HepG2 (cell line): ENCODE results near the gene RAC3. TPM values are rescaled to one million over a fixed set of nuclear protein-coding genes. Genes with fewer than 3 reads are reported as not detected.
A peak's percentile ranks its signal among the peaks of the same experiment; 100 is the strongest.

ENCODE experiments used
- DNMT3B ChIP-seq: conservative IDR thresholded peaks from 2 replicates; pipeline ENCODE4 v1.6.1; 2016; ENCODE audit warnings: missing biosample characterization, control low read depth
- HNRNPK ChIP-seq: fragments of 200-400 bp; formaldehyde crosslinking; IDR thresholded peaks from 2 replicates; pipeline ENCODE4 v1.6.1; 2018; ENCODE audit warnings: low read length, low read depth, moderate library complexity, mild to moderate bottlenecking; ENCODE audit not compliant: poor library complexity, severe bottlenecking
- MAF1 ChIP-seq: sonication (generic); formaldehyde crosslinking; IDR thresholded peaks from 2 replicates; pipeline ENCODE4 v1.5.0; 2020; ENCODE audit warnings: missing genetic modification reagents, borderline replicate concordance
- MEF2D ChIP-seq: sonication (generic); formaldehyde crosslinking; IDR thresholded peaks from 2 replicates; pipeline ENCODE4 v1.5.1; 2020; ENCODE audit warnings: mild to moderate bottlenecking, missing genetic modification reagents
- NFE2L1 ChIP-seq: sonication (generic); formaldehyde crosslinking; IDR thresholded peaks from 2 replicates; pipeline ENCODE4 v1.4.0; 2020; ENCODE audit warnings: missing genetic modification reagents, mild to moderate bottlenecking, borderline replicate concordance
- NFYC ChIP-seq: IDR thresholded peaks from 2 replicates; pipeline ENCODE4 v1.6.1; 2016; ENCODE audit warnings: missing genetic modification reagents, missing compliant biosample characterization
- NR1H2 ChIP-seq: sonication (generic); formaldehyde crosslinking; IDR thresholded peaks from 2 replicates; pipeline ENCODE4 v1.8.1; 2022; ENCODE audit warnings: low read depth, missing genetic modification reagents, borderline replicate concordance
- PATZ1 ChIP-seq: sonication (generic); formaldehyde crosslinking; IDR thresholded peaks from 2 replicates; pipeline ENCODE4 v1.4.0; 2020; ENCODE audit warnings: missing genetic modification reagents
- PRMT3 ChIP-seq: sonication (generic); formaldehyde crosslinking; IDR thresholded peaks from 2 replicates; pipeline ENCODE4 v1.8.1; 2022; ENCODE audit warnings: low read depth, mild to moderate bottlenecking, moderate library complexity, missing genetic modification reagents, borderline replicate concordance
- RNF2 ChIP-seq: fragments of 450-650 bp; conservative IDR thresholded peaks from 2 replicates; pipeline ENCODE4 v1.6.1; 2016; ENCODE audit warnings: low read depth
- RORA ChIP-seq: sonication (generic); formaldehyde crosslinking; IDR thresholded peaks from 2 replicates; pipeline ENCODE4 v1.5.0; 2020; ENCODE audit warnings: mild to moderate bottlenecking, missing genetic modification reagents, moderate library complexity
- SATB2 ChIP-seq: sonication (generic); formaldehyde crosslinking; IDR thresholded peaks from 2 replicates; pipeline ENCODE4 v1.5.0; 2020; ENCODE audit warnings: missing genetic modification reagents
- SMAD1 ChIP-seq: sonication (generic); formaldehyde crosslinking; IDR thresholded peaks from 2 replicates; pipeline ENCODE4 v1.4.0; 2020; ENCODE audit warnings: missing genetic modification reagents, low read depth, mild to moderate bottlenecking, borderline replicate concordance
- SOX5 ChIP-seq: IDR thresholded peaks from 2 replicates; pipeline ENCODE4 v1.6.1; 2016; ENCODE audit warnings: borderline replicate concordance
- TOPORS ChIP-seq: sonication (generic); formaldehyde crosslinking; IDR thresholded peaks from 2 replicates; pipeline ENCODE4 v1.8.0; 2023; ENCODE audit warnings: mild to moderate bottlenecking, missing genetic modification reagents
- YEATS4 ChIP-seq: sonication (generic); formaldehyde crosslinking; IDR thresholded peaks from 2 replicates; pipeline ENCODE4 v1.4.0; 2020; ENCODE audit warnings: missing genetic modification reagents, borderline replicate concordance
- ZNF256 ChIP-seq: sonication (generic); formaldehyde crosslinking; conservative IDR thresholded peaks from 2 replicates; pipeline ENCODE4 v1.4.0; 2020; ENCODE audit warnings: missing genetic modification reagents
- ZNF280B ChIP-seq: sonication (generic); formaldehyde crosslinking; IDR thresholded peaks from 2 replicates; pipeline ENCODE4 v1.5.0; 2020; ENCODE audit warnings: missing genetic modification reagents, mild to moderate bottlenecking, borderline replicate concordance
- ZNF503 ChIP-seq: sonication (generic); formaldehyde crosslinking; IDR thresholded peaks from 2 replicates; pipeline ENCODE4 v1.4.0; 2020; ENCODE audit warnings: missing genetic modification reagents
- ZNF792 ChIP-seq: IDR thresholded peaks from 2 replicates; pipeline ENCODE4 v1.6.1; 2016
- ZNF850 ChIP-seq: sonication (generic); formaldehyde crosslinking; conservative IDR thresholded peaks from 2 replicates; pipeline ENCODE4 v1.9.0; 2021; ENCODE audit warnings: mild to moderate bottlenecking, missing genetic modification reagents
- ZZZ3 ChIP-seq: sonication (generic); formaldehyde crosslinking; IDR thresholded peaks from 2 replicates; pipeline ENCODE4 v1.4.0; 2020; ENCODE audit warnings: missing genetic modification reagents, mild to moderate bottlenecking, borderline replicate concordance
- polyA plus RNA-seq, 8 experiments: library from polyadenylated mRNA; depleted of rRNA in 3 of 8; stranded (reverse) in 7 of 8; unstranded in 1 of 8; fragments of >200 nt; fragmentation: Illumina TruSeq in 4 of 8; extraction: Trizol in 4 of 8; gene quantifications; 2 replicates each; pipeline versions ENCODE4 v1.2.1 to v1.2.3, GENCODE V29; 2011 to 2016; ENCODE audit warnings: low read depth in 4 of 8, missing spikeins in 1 of 8, mixed read lengths in 1 of 8; ENCODE audit not compliant: insufficient read depth in 1 of 8
- total RNA-seq, 5 experiments: library from RNA; depleted of rRNA; stranded (reverse); fragments of >200 nt; fragmentation: Illumina TruSeq; extraction: Trizol; gene quantifications; 2 replicates each; pipeline ENCODE4 v1.2.3, GENCODE V29; 2016; ENCODE audit warnings: low read depth in 1 of 5
- TF ChIP-seq, protein P1 (sequence below): sonication (generic); formaldehyde crosslinking; conservative IDR thresholded peaks from 2 replicates; pipeline ENCODE4 v1.4.0; 2020; ENCODE audit warnings: missing genetic modification reagents

RAC3 gene
- total and polyA plus RNA-seq, 2 of the 13 experiments (the other 11 are each of a cell fraction or from before 2014, with no cell fraction given): 10.5 to 21.3 TPM

DNA sequence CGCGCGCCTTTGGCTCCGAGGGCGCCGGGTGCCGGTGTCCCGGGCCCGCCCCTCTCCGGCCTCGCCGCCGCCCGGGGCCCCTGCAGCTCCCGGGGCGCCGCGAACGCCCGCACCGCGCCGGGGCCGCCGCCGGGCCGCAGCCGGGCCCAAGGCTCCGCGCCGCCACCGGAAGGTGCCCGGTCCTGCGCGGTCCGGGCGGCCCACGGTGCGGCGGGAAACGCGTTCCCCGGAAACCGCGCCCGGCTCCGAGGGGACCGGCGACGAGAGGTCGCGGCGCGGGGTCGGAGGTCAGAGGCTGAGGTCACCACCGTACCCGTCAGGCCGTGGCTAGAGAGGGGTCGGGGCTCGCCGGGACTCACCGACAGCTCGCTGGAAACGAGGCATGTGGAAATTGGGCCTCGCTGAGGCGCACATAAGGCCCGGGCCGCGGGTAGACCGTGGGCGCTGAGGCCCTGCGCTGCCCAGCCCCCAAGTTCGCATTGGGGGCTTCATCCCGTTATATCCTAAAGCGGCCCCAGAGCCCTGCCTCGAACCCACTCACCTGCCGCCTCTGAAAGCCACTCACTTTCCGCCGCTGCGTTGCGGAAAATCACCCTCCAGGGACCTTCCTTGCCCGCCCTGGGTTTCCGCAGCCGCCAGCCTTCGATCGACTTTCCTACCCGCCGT, 34.3 kb downstream of the RAC3 start, which contains the start of gene DUS1L (continued):
- no peak for TF ChIP-seq MAF1 (CRISPR knock-in tag)
- no peak for TF ChIP-seq PRMT3 (CRISPR knock-in tag)
- TF ChIP-seq PATZ1 (CRISPR knock-in tag): peak; percentile 76
- TF ChIP-seq ZNF503 (CRISPR knock-in tag): peak; percentile 70; the same call in 1 of the 2 replicates
- 0 out of 2 replicates have a peak, but pooled peaks have one; percentile 55 for TF ChIP-seq RNF2
- TF ChIP-seq ZNF792 (CRISPR knock-in tag): peak; percentile 89
- peak; percentile 35 for TF ChIP-seq HNRNPK
- TF ChIP-seq MEF2D: no peak
- TF ChIP-seq SOX5 (CRISPR knock-in tag): peak; percentile 60
- TF ChIP-seq SATB2 (CRISPR knock-in tag): no peak
- TF ChIP-seq, protein P1, sequence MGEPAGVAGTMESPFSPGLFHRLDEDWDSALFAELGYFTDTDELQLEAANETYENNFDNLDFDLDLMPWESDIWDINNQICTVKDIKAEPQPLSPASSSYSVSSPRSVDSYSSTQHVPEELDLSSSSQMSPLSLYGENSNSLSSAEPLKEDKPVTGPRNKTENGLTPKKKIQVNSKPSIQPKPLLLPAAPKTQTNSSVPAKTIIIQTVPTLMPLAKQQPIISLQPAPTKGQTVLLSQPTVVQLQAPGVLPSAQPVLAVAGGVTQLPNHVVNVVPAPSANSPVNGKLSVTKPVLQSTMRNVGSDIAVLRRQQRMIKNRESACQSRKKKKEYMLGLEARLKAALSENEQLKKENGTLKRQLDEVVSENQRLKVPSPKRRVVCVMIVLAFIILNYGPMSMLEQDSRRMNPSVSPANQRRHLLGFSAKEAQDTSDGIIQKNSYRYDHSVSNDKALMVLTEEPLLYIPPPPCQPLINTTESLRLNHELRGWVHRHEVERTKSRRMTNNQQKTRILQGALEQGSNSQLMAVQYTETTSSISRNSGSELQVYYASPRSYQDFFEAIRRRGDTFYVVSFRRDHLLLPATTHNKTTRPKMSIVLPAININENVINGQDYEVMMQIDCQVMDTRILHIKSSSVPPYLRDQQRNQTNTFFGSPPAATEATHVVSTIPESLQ (CRISPR knock-in tag): peak; percentile 84; the same call in 1 of the 2 replicates
- peak; percentile 79; the same call in 1 of the 2 replicates for TF ChIP-seq NFE2L1 (CRISPR knock-in tag)
- no peak for TF ChIP-seq DNMT3B
- no peak for TF ChIP-seq ZNF850 (CRISPR knock-in tag)
- peak; percentile 89; the same call in 1 of the 2 replicates for TF ChIP-seq NR1H2 (CRISPR knock-in tag)
- TF ChIP-seq TOPORS (CRISPR knock-in tag): peak; percentile 85
- peak; percentile 73; the same call in 1 of the 2 replicates for TF ChIP-seq ZNF280B (CRISPR knock-in tag)
- TF ChIP-seq RORA (CRISPR knock-in tag): no peak
- TF ChIP-seq SMAD1 (CRISPR knock-in tag): peak; percentile 55; the same call in 1 of the 2 replicates
- TF ChIP-seq YEATS4: peak; percentile 99
- peak; percentile 97 for TF ChIP-seq ZZZ3
- TF ChIP-seq ZNF256: no peak
- TF ChIP-seq NFYC (CRISPR knock-in tag): peak; percentile 55; the same call in 1 of the 2 replicates
